ENCODE measurements around the gene GH2. TPM values are rescaled to one million over a fixed set of nuclear protein-coding genes. Genes with fewer than 3 reads are reported as not detected.
A peak's percentile ranks its signal among the peaks of the same experiment; 100 is the strongest.
"Not testable (repeated sequence)": the region's sequence is repeated elsewhere in the genome, so short reads cannot be mapped to it uniquely, and the experiment has no call there.

Gene GH2
- not detected for total RNA-seq
- long read RNA-seq, donor 1 = 0 reads
- long read RNA-seq, donor 2 = 0 reads

DNA sequence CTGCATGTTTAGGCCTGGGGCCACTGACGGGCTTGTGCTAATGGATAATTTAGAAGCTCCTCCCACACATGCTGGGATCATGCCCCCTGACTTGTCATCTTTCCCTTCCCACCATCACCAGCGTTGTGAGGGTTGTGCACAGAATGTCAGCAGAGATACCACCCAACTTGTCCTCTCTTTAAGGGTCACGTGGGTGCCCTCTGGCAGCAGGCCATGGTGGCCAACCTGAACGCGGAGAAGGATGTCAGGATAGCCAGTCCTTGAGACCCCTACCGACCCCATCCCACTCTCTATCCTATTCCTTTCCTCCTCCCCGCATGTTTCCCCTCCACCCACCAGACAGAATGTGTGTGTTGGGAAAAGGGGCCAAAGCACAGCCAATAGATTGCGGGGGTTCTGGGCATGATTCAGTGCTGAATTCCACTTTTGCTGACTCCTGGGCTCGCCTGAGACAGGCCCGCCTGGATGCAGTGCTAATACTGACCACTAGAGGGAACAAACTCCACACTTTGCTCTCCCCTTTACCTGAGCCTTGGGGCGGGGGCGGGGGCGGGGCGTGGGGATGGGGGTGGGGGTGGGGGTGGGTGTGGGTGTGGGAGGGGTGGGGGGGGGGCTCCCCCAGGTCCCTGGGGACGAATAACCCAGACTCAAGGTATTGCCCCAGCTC is at the start of gene GH2:
GH2 (minus strand) TSS at position 10 of the 667 bp plus-strand sequence. CDS start 143 bp downstream, outside the sequence.
- DNase-seq (ENCODE audit: low spot score) = peak; percentile 81
- intact Hi-C loops (cut with DNase I) = no loop called here

DNA sequence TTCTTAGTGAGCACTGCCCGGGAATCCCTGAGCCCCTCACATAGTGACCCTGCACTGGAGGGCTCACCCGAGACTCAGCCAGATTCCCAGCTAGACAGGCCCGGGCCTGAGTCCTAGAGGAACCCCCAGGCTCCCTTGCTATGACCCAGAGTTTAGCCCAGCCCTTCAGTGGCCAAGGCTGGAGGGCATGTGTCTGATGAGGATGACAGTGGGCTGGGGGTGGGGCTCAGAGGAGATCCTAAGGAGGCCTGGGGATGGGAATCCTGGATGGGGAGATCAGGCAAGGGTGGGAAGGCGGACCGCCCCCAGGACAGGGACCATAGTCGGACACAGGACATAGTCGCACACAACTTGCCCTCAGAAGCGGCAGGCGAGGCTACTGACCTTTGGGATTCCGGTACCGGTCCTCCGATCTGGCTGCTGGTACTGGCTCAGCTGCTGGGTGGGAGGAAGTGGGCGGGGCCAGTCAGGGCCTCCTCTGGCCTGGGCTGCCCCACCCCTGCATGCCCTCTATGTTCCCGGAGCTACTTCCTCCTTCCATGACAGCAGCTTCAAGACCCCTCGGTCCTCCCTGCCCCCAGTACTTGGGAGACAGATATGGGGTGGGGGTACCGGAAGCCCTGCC is 49.3 kb upstream of the GH2 start:
- peak; percentile 89 for DNase-seq (ENCODE audit: low spot score)
- intact Hi-C loops (cut with DNase I) = loop anchor here in 1 of 2 donors (10.0 kb wide), 1 partner anchor 94 kb away; the partner anchor contains the start of gene ICAM2

DNA sequence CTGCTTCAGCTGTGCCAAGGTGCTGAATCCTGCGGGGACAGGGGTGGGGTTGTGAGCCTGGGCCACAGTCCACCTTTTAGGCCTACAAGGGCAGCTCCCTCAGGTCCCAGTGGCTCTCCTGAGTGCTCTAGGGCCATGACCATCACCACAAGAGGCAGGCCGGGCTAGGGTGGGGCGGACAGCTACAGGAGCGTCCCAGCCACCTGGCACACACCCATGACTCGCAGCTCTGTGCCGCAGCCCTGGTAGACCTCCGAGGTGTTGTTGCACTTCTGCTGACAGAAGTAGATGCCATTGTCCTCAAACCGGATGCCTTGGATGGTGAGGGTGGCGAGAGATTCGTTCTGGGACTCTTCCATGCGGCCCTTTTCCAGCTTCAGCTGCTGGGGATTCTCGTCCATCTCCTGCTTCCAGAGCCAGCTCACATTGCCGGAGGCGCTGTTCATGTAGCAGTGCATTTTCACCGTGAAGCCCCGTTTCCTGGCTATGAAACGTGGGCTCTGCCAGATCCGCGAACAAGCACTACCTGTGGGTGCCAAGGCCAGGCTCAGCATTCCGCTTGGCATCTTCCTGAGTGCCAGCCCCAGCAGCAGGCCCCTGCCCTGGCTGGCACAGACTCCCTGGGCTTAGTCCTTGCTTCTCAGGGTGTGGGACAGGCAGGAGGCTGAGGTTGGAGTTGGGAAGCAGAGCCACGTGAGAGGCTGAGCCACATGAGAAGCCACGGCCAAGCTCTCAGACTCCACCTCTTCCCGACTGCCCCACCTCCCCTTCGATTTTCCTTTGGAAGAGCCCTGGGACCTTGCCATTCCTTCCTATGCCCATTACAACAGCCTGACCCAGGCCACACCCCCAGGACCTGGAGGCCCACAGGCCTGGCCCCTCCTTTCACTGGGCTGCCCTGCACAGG is 48.4 kb upstream of the GH2 start:
- intact Hi-C loops (cut with DNase I) = loop anchor here in 1 of 2 donors (10.0 kb wide), 1 partner anchor 95 kb away; the partner anchor contains the start of gene ICAM2
- no peak for DNase-seq (ENCODE audit: low spot score)

DNA sequence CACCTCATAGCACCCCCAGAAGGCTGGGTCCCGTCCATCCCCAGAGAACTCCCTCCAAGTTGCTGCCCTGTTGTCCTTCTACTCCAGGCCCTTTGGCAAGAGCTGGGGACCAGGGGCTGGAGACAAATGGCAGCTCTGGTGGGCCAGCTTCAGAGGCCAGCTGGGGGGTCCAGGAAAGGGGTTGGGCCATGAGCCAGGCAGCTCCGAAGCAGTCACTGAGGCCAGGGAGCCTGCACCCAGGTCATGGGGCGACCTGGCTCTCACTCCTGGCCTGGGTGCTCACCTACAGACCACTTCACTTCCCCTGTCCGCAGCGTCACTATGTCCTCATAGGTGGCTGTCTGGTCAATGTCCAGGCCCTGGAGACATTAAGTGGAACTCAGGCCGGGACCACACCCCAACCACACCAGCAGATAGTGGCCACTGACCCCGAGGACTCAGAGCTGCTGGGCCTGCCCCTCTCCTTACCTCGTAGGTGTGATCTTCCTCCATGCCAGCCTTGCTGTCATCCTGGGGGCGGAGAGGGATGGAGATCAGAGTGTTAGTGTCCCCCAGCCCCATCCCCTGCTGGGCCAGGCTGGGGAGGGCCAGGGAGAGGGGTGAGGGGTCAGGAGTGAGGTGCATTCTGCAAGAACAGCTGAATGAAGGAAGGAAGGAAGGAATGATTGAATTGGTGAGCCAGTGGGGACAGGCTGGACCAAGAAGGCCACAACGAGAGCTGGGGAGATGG is 47.4 kb upstream of the GH2 start:
- DNase-seq (ENCODE audit: low spot score) = no peak
- intact Hi-C loops (cut with DNase I) = no loop called here

DNA sequence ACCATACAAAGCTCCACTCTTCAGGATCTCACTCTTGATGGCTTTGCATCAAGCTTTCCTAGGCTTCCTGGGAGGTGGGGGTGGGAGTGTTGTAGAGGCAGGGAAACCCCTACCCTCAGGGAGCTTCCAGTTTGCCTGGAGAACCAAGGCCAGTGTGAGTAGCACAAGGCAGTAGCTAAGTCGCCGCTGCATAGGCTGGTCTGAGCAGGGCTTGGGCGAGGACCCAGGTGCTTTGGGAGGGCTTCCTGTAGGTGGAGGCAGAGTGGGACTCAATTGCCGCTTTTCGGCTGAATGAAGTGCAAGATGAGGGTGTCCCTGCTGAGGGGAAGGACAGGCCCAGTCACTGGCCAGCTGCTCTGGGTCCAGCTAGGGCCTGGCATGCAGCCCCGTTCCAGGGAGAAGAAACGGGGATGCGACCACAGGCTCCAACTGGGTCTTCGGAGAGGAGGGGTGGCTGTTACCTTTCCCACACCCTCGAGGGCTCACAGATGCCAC is 46.5 kb upstream of the GH2 start:
- DNase-seq (ENCODE audit: low spot score) = no peak
- intact Hi-C loops (cut with DNase I) = no loop called here

DNA sequence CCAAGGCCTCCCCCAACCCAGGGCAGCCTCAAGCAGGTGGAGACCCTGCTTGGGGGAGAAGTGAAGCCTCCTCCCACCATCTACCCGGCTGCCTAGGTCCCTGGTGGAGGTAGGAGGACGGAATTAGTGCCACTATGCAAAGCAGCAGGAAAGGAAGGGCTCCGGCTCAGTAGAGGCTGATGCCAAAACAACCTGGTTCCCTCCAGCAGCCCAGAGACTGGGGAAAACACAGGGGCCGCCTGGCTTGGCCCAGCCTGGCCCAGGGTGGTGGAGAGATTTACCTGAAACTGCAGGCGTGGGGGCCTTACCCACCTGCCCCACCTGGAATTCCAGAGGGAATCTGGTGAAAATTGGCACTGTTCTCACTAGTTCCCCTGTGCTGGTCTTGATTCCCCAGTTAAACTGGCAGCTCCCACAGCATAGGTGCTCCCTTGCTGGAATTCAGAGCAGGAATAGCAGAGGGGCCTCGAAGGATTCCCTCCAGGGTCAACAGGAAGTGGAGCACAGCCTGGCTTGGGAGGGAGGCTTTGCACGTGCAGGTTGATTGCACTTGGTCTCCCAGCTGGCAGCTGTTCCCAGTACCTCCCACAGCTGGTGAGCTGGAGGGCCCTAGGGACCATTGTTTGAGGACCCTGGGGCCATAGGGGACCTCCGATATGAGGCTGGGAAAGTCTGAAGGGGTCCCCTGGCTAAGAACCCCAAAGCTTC is 45.9 kb upstream of the GH2 start:
- intact Hi-C loops (cut with DNase I) = no loop called here

DNA sequence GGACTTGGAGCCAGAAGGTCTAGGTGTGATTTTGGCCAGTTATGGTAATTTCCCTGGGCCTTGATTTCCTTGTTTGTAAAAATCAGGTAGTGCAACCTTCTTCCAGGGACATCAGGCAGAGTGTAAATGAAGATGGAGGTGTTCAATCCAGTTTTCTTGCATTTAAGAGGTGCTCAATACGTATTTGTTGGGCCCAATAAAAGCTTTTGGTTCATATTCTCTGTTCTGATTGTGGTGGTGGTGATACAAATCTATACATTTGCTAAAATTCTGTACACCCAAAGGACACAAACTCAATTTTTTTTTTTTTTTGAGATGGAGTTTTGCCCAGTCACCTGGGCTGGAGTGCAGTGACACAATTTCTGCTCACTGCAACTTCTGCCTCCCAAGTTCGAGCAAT is 44.4 kb upstream of the GH2 start:
- DNase-seq (ENCODE audit: low spot score) = no peak
- intact Hi-C loops (cut with DNase I) = no loop called here

More for the DNA sequence above, 45.9 kb upstream of the GH2 start:
- no peak for DNase-seq (ENCODE audit: low spot score)

DNA sequence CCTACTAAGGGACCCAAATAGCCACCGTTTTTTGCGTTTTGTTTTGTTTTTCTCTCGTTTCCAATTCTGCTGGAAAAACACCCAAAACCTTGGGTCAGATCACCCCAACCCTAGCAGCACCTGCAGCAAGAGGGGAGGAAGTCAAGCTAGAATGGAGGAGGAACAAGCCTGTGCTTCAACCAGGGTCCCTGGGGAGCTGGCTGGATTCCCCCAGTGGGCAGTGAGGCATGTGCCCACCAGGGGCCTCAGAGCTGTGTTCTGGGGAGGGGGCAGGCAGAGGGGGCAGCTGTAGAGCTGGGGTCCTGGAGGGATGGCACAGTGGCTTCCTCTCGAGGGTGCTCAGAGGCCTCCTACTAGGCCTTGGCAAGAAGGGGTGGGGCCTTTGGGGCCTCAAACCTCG is 43.9 kb upstream of the GH2 start:
- intact Hi-C loops (cut with DNase I) = no loop called here

DNA sequence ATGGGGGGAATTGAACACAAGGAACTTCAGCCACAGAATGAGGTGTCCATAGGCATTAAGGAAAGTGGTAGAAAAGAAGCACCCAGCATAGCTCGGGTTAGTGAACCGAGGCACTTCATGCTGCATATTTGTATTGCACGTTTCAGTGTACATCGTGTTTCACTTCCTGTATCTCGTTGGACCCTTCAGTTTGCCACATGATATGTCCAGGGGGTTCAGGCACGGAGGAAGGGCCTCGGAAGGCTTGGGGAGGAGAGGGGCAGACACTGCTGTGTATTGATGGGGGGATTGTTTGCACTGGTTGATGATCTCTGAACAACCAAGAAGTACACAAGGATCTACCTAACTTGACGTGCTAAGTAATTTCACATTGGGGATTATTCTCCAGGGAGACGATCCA is 40.7 kb upstream of the GH2 start:
- intact Hi-C loops (cut with DNase I); DNase-seq (ENCODE audit: low spot score): not testable (repeated sequence)

More for the DNA sequence above, 43.9 kb upstream of the GH2 start:
- DNase-seq (ENCODE audit: low spot score) = no peak

DNA sequence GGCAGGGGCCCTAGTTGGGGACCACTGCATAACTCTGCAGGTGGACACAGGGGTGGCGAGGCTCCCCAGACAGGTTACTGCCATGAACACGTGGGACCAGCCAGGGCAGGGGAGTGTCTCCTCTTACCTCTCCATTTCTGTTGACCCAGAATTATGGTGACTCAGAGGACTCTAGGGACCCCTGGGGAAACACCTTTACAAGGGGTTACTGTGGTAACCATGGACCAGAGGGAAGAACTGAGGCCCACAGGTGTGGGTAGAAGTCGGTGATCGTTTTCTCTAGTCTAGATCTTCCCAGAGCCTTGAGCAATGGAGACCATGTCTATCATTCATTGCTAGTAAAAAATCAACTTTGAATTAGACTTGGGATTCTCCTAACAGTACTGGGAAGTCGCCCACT is 39.0 kb upstream of the GH2 start:
- DNase-seq (ENCODE audit: low spot score); intact Hi-C loops (cut with DNase I): not testable (repeated sequence)

DNA sequence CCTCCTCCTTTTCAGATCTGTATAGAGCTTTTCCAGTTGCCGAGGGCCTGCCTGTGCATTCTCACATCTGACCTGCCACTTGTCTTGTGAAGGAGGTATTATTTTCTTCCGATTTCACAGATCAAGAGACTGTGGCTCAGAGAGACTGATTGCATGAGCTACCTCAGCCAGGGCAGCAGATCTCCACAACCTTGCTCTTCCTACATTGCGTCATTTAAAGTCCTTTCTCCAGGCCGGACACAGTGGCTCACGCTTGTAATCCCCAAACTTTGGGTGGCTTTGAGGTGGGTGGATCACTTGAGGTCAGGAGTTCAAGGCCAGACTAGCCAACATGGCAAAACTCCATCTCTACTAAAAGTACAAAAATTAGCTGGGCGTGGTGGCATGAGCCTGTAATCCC is 38.3 kb upstream of the GH2 start:
- intact Hi-C loops (cut with DNase I) = not testable (repeated sequence)

DNA sequence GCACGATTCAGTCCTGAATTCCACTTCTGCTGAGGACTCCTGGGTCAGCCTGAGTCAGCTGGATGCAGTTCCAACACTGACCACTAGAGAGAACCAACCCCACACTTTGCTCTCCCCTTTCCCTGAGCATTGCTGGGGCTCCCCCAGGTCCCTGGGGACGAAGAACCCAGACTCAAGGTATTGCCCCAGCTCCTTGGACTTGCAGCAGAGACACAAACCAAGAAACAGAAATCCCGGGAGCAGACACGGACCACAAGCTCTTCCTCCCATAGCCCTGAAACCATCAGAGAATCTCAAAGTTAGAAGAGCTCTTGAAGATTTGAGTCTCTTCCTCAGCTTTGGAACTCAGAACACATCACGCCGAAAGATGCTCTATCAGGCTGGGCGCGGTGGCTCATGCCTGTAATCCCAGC is 37.6 kb upstream of the GH2 start:
- DNase-seq (ENCODE audit: low spot score) = no peak
- intact Hi-C loops (cut with DNase I) = loop anchor here (5.0 to 10.0 kb wide), 3 partner anchors 105 to 215 kb away; partner anchors contain the start of genes ERN1 (in 2 of the 2) and ICAM2 (in 1 of the 2)

More for the DNA sequence above, 38.3 kb upstream of the GH2 start:
- DNase-seq (ENCODE audit: low spot score) = not testable (repeated sequence)

DNA sequence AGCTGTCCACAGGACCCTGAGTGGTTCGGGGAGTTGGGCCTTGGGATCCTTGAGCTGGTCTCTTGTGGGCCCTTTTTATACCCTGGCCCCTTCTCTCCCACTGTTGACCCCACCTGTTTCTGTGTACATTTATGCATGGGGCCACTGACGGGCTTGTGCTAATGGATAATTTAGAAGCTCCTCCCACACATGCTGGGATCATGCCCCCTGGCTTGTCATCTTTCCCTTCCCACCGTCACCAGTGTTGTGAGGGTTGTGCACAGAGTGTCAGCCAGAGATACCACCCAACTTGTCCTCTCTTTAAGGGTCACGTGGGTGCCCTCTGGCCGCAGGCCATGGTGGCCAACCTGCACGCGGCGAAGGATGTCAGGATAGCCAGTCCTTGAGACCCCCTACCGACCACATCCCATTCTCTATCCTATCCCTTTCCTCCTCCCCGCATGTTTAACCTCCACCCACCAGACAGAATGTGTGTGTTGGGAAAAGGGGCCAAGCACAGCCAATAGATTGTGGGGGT is 37.1 kb upstream of the GH2 start, which contains the start of gene GH1:
GH1 (minus strand) TSS at position 51 of the 517 bp plus-strand sequence. CDS start 63 bp downstream, outside the sequence.
- not testable (repeated sequence) for DNase-seq (ENCODE audit: low spot score)
- intact Hi-C loops (cut with DNase I) = loop anchor here (5.0 to 10.0 kb wide), 3 partner anchors 106 to 216 kb away; partner anchors contain the start of genes ERN1 (in 2 of the 2) and ICAM2 (in 1 of the 2)

DNA sequence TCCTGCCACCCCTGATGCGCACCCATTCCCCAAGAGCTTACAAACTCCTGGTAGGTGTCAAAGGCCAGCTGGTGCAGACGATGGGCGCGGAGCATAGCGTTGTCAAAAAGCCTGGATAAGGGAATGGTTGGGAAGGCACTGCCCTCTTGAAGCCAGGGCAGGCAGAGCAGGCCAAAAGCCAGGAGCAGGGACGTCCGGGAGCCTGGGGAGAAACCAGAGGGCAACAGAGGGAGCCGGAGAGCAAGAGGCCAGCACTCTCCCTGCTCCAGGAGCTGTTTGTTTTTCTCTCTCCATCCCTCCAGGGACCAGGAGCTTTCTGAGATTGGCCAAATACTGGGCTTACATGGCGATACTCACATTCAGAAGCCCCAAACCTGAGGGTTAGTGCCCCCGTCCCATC is 36.6 kb upstream of the GH2 start:
- intact Hi-C loops (cut with DNase I) = loop anchor here (5.0 to 10.0 kb wide), 3 partner anchors 106 to 216 kb away; partner anchors contain the start of genes ERN1 (in 2 of the 2) and ICAM2 (in 1 of the 2)
- no peak for DNase-seq (ENCODE audit: low spot score)

DNA sequence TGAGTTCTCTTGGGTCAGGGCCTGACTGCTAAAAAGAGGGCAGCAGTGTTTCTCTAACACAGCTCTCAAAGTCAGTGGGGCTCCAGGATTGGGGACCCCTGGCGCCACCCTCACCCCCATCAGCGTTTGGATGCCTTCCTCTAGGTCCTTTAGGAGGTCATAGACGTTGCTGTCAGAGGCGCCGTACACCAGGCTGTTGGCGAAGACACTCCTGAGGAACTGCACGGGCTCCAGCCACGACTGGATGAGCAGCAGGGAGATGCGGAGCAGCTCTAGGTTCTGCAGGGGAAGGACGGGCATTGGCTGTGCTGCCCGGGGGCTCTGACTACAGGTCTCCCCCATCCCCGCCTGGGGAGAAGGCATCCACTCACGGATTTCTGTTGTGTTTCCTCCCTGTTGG is 35.9 kb upstream of the GH2 start:
- peak; percentile 49 for DNase-seq (ENCODE audit: low spot score)
- intact Hi-C loops (cut with DNase I) = loop anchor here (5.0 to 10.0 kb wide), 3 partner anchors 107 to 217 kb away; partner anchors contain the start of genes ERN1 (in 2 of the 2) and ICAM2 (in 1 of the 2)

DNA sequence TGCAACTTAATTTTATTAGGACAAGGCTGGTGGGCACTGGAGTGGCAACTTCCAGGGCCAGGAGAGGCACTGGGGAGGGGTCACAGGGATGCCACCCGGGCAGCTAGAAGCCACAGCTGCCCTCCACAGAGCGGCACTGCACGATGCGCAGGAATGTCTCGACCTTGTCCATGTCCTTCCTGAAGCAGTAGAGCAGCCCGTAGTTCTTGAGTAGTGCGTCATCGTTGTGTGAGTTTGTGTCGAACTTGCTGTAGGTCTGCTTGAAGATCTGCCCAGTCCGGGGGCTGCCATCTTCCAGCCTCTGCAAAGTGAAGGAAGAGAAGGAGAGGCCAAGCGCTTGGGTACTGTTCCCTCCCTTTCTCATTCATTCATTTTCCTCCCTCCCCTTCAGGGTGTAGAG is 35.5 kb upstream of the GH2 start:
- peak; percentile 53 for DNase-seq (ENCODE audit: low spot score)
- intact Hi-C loops (cut with DNase I) = loop anchor here (5.0 to 10.0 kb wide), 3 partner anchors 108 to 218 kb away; partner anchors contain the start of genes ERN1 (in 2 of the 2) and ICAM2 (in 1 of the 2)

DNA sequence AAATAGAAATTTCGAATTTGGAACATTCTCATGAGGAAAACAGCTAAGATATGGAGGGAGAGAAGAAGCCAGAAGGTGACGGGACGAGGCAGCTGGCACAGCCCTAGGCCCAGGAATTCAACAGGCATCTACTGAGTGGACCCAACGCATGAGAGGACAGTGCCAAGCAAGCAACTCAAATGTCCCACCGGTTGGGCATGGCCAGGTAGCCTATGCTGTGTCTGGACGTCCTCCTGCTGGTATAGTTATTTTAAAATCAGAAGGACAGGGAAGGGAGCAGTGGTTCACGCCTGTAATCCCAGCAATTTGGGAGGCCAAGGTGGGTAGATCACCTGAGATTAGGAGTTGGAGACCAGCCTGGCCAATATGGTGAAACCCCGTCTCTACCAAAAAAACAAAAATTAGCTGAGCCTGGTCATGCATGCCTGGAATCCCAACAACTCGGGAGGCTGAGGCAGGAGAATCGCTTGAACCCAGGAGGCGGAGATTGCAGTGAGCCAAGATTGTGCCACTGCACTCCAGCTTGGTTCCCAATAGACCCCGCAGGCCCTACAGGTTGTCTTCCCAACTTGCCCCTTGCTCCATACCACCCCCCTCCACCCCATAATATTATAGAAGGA is 34.9 kb upstream of the GH2 start:
- peak; percentile 66 for DNase-seq (ENCODE audit: low spot score)
- intact Hi-C loops (cut with DNase I) = loop anchor here (5.0 to 10.0 kb wide), 3 partner anchors 108 to 218 kb away; partner anchors contain the start of genes ERN1 (in 2 of the 2) and ICAM2 (in 1 of the 2)
